GM12873 (cell line): ENCODE measurements around the gene PRKG1.

Experiments
- TF ChIP-seq, protein P1 (sequence below): IDR thresholded peaks from 2 replicates; pipeline ENCODE4 v1.5.1; 2012; ENCODE audit warnings: low read depth, mild to moderate bottlenecking, moderate library complexity, low read length, control low read depth; ENCODE audit not compliant: insufficient read depth; ENCODE audit errors: missing control alignments

The PRKG1 gene

DNA sequence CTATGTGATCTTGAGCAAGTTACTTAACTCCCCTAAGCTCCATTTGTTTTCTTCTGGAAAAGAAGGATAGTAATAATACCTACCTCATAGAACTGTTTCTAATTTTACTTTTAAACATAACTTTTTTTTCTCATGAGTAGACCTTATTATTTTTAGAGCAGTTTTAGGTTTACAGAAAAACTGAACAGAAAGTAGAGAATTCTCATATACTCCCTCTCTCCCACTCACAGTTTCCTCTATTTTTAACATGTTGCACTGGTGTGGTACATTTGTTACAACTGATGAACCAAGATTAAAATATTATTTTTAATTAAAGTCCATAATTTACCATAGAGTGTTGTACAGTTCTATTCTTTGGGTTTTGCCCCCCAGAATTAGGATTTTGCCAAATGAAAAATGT lies 846.4 kb downstream of the PRKG1 start:
- TF ChIP-seq, protein P1, sequence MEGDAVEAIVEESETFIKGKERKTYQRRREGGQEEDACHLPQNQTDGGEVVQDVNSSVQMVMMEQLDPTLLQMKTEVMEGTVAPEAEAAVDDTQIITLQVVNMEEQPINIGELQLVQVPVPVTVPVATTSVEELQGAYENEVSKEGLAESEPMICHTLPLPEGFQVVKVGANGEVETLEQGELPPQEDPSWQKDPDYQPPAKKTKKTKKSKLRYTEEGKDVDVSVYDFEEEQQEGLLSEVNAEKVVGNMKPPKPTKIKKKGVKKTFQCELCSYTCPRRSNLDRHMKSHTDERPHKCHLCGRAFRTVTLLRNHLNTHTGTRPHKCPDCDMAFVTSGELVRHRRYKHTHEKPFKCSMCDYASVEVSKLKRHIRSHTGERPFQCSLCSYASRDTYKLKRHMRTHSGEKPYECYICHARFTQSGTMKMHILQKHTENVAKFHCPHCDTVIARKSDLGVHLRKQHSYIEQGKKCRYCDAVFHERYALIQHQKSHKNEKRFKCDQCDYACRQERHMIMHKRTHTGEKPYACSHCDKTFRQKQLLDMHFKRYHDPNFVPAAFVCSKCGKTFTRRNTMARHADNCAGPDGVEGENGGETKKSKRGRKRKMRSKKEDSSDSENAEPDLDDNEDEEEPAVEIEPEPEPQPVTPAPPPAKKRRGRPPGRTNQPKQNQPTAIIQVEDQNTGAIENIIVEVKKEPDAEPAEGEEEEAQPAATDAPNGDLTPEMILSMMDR: no peak

- TF ChIP-seq, protein P1: no peak
These were observed 850.1 kb downstream of the PRKG1 start for GRCh38 chr10:51924359-51924758.

DNA sequence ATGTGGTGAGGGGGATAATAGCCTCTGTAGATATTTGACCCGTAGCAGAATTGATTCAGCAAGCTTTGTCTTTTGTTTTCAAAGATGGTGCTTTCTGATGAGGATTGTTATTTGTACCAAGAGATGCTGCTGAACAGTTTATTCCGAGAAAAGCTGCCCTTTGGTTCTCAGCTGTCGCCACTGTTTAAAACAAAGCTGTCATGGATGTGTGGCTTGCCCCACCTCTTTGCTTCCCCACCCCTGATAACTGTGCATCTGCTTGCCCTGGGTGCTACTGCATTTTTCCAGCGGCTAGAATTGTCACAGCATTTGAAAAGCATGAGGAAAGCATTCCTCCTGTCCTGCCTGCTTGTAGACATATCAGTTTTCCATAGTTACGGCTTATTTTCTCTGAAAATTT lies 852.0 kb downstream of the PRKG1 start:
- TF ChIP-seq, protein P1: no peak

DNA sequence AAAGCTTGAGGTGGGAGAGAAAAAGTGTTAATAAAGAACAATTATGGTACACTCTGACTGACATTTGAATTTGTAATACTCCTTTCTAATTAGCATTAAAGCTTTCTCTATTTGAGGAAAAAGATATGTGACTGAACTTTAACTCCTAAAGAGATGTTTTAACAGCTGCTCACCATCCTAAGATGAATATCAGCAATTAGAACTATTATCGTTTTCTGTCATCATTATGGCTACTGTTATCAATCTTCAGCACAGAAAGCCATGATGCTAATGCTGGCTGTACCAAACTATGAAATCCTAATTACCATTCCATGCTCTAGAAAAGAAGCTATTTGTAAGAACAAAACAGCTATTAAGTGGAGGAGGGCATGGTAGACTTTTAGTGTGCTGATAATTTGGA lies 853.9 kb downstream of the PRKG1 start:
- TF ChIP-seq, protein P1: no peak

DNA sequence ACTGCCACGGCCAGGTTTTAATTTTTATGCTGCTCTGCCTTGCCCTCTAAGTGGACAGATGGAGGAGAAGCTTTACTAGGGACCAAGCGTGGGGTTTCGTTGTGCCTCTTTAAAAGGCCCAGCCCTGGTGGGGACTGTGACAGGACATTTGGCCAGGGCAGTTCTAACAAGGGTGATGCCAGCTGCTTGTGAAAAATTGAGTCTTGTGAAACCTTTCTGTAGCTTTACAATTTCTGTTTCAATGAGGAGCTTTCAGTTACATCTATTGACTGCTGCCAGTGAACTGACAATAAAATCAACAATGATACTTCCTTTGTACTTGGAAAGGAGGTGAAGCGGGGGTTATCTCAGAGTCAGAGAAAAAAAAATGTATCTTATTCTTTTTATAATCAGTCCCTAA lies 858.2 kb downstream of the PRKG1 start:
- TF ChIP-seq, protein P1: no peak

DNA sequence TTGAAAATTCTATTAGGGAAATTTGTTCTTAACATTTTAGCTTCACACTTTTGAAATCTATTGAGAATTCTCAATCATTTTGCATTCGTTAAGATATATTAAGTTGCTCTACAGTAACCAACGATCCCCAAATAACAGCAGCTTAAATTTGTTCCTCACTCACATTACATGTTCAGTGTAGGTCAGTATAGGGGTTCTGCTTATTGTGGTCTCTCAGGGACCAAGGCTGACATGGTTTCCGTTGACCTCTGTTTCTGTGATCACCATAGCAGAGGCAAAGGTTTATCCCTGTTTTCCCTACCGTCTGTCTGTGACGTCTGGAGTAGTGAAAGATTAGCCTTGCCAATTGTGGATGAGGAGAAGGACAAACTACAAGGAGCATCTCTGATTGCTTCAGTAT lies 860.1 kb downstream of the PRKG1 start:
- TF ChIP-seq, protein P1: no peak

DNA sequence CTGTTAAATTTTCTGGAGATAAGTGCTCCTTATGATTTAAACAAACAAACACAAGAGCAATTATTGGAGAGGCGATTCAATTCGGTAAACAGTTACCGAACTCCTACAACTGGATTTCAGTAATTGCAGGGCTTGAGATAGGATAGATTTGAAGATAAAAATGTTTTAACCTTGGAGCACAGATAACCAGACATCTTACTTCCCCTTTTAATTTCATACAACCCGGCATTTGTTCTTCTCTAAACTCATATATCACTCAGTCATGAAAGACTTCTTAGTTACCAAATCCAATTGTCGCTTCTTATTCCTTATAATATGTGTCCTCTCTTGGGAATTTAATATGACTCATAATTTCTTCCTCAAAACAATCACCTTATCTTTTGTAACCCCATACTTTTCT lies 861.1 kb downstream of the PRKG1 start:
- TF ChIP-seq, protein P1: no peak
